Chondrocyte (in vitro differentiated cells): ENCODE results near the gene TBC1D17. TPM values are rescaled to one million over a fixed set of nuclear protein-coding genes. Genes with fewer than 3 reads are reported as not detected.

ENCODE experiments used
- DNase-seq: peaks from one replicate; pipeline ENCODE4 v3.0.0; 2021; ENCODE audit warnings: mixed read lengths, low spot score
- H3K27ac Mint-ChIP-seq: one replicate; pipeline ENCODE4 v1.8.0; 2021; ENCODE audit warnings: mild to moderate bottlenecking, moderate library complexity, mixed read lengths; ENCODE audit not compliant: unreplicated experiment
- H3K27me3 Mint-ChIP-seq: 2 replicates; pipeline ENCODE4 v1.8.0; 2021; ENCODE audit warnings: low read depth, mixed read lengths
- H3K36me3 Mint-ChIP-seq: 2 replicates; pipeline ENCODE4 v1.8.0; 2021; ENCODE audit warnings: low read depth, mixed read lengths
- H3K4me1 Mint-ChIP-seq: 2 replicates; pipeline ENCODE4 v1.8.0; 2021; ENCODE audit warnings: low read depth, mild to moderate bottlenecking, mixed read lengths
- H3K4me3 Mint-ChIP-seq: one replicate; pipeline ENCODE4 v1.8.0; 2021; ENCODE audit warnings: mild to moderate bottlenecking, moderate library complexity, mixed read lengths; ENCODE audit not compliant: unreplicated experiment
- H3K9me3 Mint-ChIP-seq: 2 replicates; pipeline ENCODE4 v1.8.0; 2021; ENCODE audit warnings: low read depth, mixed read lengths
- total RNA-seq: library from RNA; stranded (reverse); gene quantifications from 3 replicates; pipeline ENCODE4 v1.2.1, GENCODE V29; 2021
- TF ChIP-seq, protein P1 (sequence below): fragments of 200-600 bp; sonication (generic); IDR thresholded peaks from 2 replicates; pipeline ENCODE4 v1.5.0; 2021; ENCODE audit warnings: antibody characterized with exemption, mild to moderate bottlenecking, moderate library complexity

Gene TBC1D17
- total RNA-seq, 1 donor from 2014 or later = 44.8 TPM

DNA sequence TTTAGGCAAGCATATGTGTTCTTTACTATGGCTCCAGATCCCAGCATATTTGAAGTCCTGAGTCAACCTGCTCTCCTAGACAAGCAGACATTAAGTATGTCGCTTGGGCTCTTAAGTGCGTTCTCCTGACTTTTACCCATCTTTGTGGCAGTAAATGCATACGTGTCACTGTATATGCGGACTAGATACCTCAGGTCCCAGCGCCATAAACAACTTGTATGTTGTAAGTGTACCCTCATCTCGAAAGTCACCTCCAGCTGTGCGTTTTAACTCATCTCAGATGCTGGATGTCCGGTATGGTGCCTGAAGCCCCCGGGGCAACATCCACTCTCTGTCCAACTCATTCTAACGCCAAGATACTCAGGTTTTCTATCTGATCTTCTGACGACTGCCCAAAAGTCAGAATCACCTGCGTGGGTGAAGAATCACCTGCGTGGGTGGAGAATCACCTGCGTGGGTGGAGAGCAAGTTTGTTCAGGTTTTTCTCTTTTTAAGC lies 24.8 kb upstream of the TBC1D17 start:
- peaks cover 9% of the 10 kb centered on the region for H3K9me3 Mint-ChIP-seq

DNA sequence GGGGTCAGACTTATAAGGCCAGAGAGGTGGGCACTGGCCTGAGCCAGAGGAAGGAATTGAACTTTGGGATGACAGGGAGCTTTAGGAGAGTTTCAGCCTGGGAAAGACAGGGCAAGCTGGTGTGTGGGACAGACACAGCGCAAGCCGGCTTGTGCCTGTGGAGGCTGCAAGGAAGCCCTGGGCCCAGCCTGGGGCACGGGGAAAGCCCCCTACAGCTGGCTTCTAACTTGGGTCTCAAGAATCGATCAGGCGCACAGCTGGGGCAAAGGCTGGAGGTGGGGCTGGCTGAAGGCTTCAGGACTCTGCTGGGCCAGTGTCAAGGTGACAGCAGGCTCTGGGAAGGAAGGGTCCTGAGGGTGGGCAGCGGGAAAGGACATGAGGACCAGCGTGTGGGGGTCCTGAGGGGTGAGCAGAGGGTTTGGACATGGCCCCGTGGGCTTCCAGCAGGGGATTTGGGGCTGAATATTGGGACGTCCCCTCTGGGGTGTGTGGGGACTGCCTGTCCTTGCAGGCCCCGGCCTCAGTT lies 23.6 kb upstream of the TBC1D17 start:
- Mint-ChIP-seq H3K27me3 (no peaks in the 10 kb centered on the region), H3K4me1 (peaks cover 35% of the 10 kb centered on the region), H3K4me3 (peak overlapping the region; percentile 22), H3K27ac (peak overlapping the region; percentile 63), H3K9me3 (peaks cover 4% of the 10 kb centered on the region), H3K36me3 (peaks cover 9% of the 10 kb centered on the region)
- TF ChIP-seq, protein P1, sequence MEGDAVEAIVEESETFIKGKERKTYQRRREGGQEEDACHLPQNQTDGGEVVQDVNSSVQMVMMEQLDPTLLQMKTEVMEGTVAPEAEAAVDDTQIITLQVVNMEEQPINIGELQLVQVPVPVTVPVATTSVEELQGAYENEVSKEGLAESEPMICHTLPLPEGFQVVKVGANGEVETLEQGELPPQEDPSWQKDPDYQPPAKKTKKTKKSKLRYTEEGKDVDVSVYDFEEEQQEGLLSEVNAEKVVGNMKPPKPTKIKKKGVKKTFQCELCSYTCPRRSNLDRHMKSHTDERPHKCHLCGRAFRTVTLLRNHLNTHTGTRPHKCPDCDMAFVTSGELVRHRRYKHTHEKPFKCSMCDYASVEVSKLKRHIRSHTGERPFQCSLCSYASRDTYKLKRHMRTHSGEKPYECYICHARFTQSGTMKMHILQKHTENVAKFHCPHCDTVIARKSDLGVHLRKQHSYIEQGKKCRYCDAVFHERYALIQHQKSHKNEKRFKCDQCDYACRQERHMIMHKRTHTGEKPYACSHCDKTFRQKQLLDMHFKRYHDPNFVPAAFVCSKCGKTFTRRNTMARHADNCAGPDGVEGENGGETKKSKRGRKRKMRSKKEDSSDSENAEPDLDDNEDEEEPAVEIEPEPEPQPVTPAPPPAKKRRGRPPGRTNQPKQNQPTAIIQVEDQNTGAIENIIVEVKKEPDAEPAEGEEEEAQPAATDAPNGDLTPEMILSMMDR = no peak
- no peak for DNase-seq

More for the DNA sequence above, 24.8 kb upstream of the TBC1D17 start:
- no peaks in the 10 kb centered on the region for H3K27me3 Mint-ChIP-seq
- H3K4me3 Mint-ChIP-seq = peak overlapping the region; percentile 77
- H3K36me3 Mint-ChIP-seq = peaks cover 9% of the 10 kb centered on the region
- H3K27ac Mint-ChIP-seq = peak overlapping the region; percentile 70
- TF ChIP-seq, protein P1 = no peak
- peaks cover 43% of the 10 kb centered on the region for H3K4me1 Mint-ChIP-seq
- DNase-seq = no peak

DNA sequence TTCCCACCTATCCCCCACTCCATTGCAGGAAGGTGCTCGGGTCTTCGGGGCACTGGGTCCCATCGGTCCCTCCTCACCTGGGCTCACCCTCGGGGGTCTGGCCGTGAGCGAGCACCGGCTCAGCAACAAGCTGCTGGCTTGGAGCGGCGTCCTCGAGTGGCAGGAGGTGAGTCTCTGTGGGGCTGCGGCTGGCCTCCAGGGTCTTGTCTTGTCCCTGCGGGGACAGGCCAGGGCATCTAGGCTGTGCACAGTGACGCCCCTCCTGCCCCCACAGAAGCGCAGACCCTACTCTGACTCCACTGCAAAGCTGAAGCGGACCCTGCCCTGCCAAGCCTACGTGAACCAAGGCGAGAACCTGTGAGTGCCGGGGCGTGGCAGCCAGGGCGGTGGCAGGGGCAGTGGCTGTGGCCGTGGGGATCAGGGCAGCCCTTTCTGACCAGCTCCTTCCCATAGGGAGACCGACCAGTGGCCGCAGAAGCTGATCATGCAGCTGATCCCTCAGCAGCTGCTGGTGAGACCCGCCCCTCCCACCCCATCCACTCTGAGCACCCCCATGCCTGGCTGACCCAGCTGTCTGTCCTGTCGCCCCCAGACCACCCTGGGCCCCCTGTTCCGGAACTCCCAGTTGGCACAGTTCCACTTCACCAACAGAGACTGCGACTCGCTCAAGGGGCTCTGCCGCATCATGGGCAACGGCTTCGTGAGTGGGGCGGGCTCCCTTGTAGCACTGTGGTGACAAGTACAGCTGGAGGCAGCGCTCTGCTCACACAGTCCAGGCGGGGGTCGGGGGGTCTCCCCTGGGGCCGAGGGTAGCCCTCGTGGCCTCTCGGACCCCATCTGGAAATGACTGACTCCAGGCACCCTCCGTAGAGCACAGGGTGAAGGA lies 22.9 kb upstream of the TBC1D17 start:
- Mint-ChIP-seq H3K36me3 (peaks cover 6% of the 10 kb centered on the region), H3K27me3 (no peaks in the 10 kb centered on the region), H3K4me3 (no peak overlapping the region), H3K4me1 (peaks cover 33% of the 10 kb centered on the region), H3K9me3 (no peaks in the 10 kb centered on the region), H3K27ac (no peak overlapping the region)
- TF ChIP-seq, protein P1 = no peak
- no peak for DNase-seq

DNA sequence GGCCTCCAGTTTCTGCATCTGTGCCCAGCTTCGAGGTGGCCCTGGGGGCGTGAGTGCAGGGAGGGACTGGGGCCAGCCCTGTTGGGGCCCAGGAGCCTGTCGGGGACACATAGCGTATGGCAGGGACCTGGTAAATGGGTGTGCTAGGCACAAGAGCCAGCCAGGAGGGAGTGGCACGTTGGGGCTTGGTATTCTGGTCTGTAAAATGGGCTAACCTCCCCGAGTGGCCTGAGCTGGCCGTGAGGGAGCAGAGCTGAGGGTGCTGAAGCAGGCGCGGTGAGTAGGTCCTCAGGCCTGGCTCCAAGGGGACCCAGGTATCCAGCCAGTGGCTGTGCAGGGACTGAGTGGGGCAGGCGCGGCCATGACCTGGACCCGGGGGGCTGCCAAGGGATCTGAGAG lies 22.2 kb upstream of the TBC1D17 start:
- TF ChIP-seq, protein P1 = no peak
- no peak for DNase-seq
- Mint-ChIP-seq H3K27ac (peak overlapping the region; percentile 59), H3K27me3 (no peaks in the 10 kb centered on the region), H3K4me1 (peaks cover 27% of the 10 kb centered on the region), H3K36me3 (peaks cover 6% of the 10 kb centered on the region), H3K4me3 (no peak overlapping the region), H3K9me3 (no peaks in the 10 kb centered on the region)

DNA sequence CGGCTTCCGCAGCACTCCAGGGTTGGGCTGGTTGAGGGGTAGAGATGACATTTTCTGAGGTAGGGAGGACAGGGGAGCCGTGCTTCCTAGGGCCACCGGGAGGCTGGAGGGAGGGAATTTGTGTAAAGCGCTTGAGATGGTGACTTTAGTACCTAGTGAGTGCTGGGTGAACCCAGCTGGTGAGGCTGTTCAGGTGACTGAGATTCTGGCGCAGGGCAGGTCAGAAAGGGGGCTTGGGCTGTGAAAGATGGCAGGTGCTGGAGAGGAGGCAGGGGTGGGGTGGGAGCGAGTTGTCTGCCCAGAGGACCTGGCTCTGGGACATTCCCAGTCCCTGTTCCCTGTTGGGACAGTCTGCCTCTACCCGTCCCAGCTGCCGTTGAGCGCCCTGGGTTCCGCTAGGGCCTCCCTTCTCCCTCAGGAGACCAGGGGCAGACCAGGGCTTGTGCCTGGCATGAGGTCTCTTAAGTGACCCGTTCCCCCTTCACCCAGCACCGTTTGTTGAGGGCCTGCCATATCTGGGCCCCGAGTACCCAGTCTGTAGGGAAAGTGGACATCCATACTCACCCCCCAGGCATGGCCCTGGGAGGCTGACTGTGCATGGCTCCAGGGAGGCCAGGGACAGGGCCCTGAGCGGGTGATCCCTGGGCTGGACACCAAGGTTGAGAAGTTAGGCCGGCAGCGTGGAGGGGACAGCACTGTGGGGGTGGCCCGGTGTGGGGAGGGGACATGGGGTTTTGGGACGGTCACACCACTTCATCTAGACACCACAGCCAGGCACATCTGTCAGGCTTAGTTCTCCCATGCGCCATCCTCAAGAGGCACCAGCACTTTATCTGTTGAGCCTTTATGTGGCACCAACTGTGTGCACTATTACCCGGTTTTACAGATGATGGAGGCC lies 21.6 kb upstream of the TBC1D17 start:
- Mint-ChIP-seq H3K4me1 (peaks cover 26% of the 10 kb centered on the region), H3K9me3 (no peaks in the 10 kb centered on the region), H3K27me3 (no peaks in the 10 kb centered on the region), H3K4me3 (no peak overlapping the region), H3K36me3 (peaks cover 6% of the 10 kb centered on the region), H3K27ac (peak overlapping the region; percentile 59)
- DNase-seq = no peak
- TF ChIP-seq, protein P1 = no peak
